ENCODE results near the gene CDADC1. TPM values are rescaled to one million over a fixed set of nuclear protein-coding genes. Genes with fewer than 3 reads are reported as not detected.
A peak's percentile ranks its signal among the peaks of the same experiment; 100 is the strongest.

CDADC1 gene
- polyA plus RNA-seq, 2 donors: 2.5 to 2.7 TPM

GRCh38 chr13:49307365-49307764 lies 59.6 kb downstream of the CDADC1 start:
- Histone ChIP-seq H3K27me3 (ENCODE audit: control insufficient read depth in 1 of 2, insufficient read depth in 2 of 2, low read length in 2 of 2) (no peaks in the 10 kb centered on the region), H3K36me3 (ENCODE audit: control insufficient read depth in 2 of 2, insufficient read depth in 2 of 2, low read length in 1 of 2) (no peaks in the 10 kb centered on the region), H3K4me1 (ENCODE audit: control insufficient read depth in 2 of 2, insufficient read depth in 2 of 2, low read length in 1 of 2) (peaks cover 0 to 20% of the 10 kb centered on the region in 2 donors), H3K4me3 (ENCODE audit: low read depth in 1 of 2, low read length in 2 of 2) (no peak overlapping the region), H3K27ac (ENCODE audit: low read depth in 2 of 2, low read length in 1 of 2) (peak overlapping the region; percentile 56 to 83), H3K9me3 (ENCODE audit: control insufficient read depth in 2 of 2, insufficient read depth in 1 of 2, low read depth in 1 of 2, low read length in 1 of 2) (no peaks in the 10 kb centered on the region)
- 77 to 82% methylated on average over 6 of the region's 6 CpGs for WGBS, 2 donors

DNA sequence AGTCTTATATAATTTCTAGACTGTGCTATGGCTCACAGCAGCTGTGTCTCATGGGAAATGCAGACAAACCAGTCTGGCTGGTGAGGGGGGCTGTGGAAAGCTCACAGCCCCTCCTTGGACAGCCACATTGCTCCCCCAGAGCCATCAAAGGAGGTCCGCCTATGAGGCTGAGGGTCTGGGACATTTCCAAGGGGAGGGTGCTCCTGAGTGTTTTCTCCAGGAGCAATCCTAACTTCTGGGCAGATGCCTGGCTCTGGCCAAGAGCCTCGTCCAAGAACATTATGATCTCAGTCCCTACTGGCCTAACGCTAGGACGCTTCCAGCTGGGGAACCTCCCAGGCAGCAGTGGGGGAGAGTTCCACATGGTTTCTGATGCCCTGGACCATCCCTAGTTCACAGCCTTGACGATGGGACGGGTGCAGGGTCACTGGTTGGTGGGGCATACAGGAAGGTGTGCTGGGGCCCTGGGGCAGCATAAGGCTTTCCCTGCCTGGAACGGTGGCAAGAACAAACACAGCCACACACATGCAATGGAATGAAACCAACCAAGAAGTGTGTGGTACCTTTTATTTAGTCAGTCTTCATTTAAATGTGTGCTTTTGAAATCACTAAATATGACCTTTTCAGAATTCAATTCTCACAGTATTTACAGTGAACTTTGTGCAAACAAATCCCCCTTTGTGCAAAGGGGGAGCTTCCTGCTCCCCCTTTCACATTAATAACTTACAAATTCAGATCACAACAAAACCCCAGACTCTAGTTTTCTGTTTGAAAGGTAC lies 60.6 kb downstream of the CDADC1 start:
- no peak overlapping the region for H3K4me3 ChIP-seq (ENCODE audit: low read depth in 1 of 2, low read length in 2 of 2)

DNA sequence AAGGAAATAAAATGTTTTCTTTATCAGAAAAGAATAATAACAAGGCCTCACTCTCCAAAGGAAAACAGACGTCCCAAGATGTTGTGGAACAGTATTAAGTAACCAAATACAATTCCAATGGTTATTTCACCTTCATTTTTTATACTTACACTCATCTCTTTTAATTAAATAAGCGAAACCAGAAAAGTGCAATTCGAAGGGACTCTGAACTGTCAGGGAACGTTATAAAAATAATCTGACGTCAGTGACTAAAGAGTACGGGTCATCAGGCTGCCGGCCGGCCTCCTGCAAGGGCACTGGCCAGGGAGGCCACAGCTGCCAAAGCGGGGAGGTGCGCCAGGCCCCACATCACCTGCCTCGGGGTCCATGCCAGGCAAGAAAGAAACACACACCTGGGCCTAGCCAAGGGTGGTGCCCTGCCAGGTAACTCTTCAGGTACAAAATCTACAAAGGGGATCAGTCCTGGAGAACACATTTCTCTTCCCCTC lies 61.2 kb downstream of the CDADC1 start:
- 31 to 43% methylated on average over 11 of the region's 11 CpGs for WGBS, 2 donors
- Histone ChIP-seq H3K4me1 (ENCODE audit: control insufficient read depth in 2 of 2, insufficient read depth in 2 of 2, low read length in 1 of 2) (peaks cover 0 to 17% of the 10 kb centered on the region in 2 donors), H3K36me3 (ENCODE audit: control insufficient read depth in 2 of 2, insufficient read depth in 2 of 2, low read length in 1 of 2) (no peaks in the 10 kb centered on the region), H3K27ac (ENCODE audit: low read depth in 2 of 2, low read length in 1 of 2) (peak overlapping the region; percentile 74 to 87), H3K27me3 (ENCODE audit: control insufficient read depth in 1 of 2, insufficient read depth in 2 of 2, low read length in 2 of 2) (no peaks in the 10 kb centered on the region), H3K9me3 (ENCODE audit: control insufficient read depth in 2 of 2, insufficient read depth in 1 of 2, low read depth in 1 of 2, low read length in 1 of 2) (no peaks in the 10 kb centered on the region), H3K4me3 (ENCODE audit: low read depth in 1 of 2, low read length in 2 of 2) (no peak overlapping the region)

More for the DNA sequence above, 60.6 kb downstream of the CDADC1 start:
- peaks cover 0 to 19% of the 10 kb centered on the region in 2 donors for H3K4me1 ChIP-seq (ENCODE audit: control insufficient read depth in 2 of 2, insufficient read depth in 2 of 2, low read length in 1 of 2)
- H3K27me3 ChIP-seq (ENCODE audit: control insufficient read depth in 1 of 2, insufficient read depth in 2 of 2, low read length in 2 of 2): no peaks in the 10 kb centered on the region
- no peaks in the 10 kb centered on the region for H3K36me3 ChIP-seq (ENCODE audit: control insufficient read depth in 2 of 2, insufficient read depth in 2 of 2, low read length in 1 of 2)
- peak overlapping the region; percentile 83 to 87 for H3K27ac ChIP-seq (ENCODE audit: low read depth in 2 of 2, low read length in 1 of 2)
- 29 to 31% methylated on average over 7 of the region's 7 CpGs for WGBS, 2 donors
- H3K9me3 ChIP-seq (ENCODE audit: control insufficient read depth in 2 of 2, insufficient read depth in 1 of 2, low read depth in 1 of 2, low read length in 1 of 2): no peaks in the 10 kb centered on the region

DNA sequence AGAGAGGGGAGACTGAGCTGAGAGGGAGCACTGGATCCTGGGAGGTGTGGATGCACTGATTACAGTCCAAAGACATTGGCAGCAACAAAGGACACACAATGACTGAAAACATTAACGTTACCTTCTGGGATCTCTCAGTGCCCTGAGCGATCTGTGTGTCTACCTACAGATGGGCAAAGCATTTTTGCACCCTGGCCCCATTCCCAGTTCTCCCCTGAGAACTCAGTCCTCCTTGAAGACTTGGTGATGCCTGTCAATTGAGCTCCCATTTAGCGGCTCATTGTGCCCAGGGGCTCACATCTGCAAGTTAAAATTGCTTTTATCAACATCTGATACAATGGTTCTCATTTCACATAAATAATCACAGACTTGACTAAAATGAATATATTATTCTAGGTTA lies 62.5 kb downstream of the CDADC1 start:
- H3K4me1 ChIP-seq (ENCODE audit: control insufficient read depth in 2 of 2, insufficient read depth in 2 of 2, low read length in 1 of 2): peaks cover 0 to 15% of the 10 kb centered on the region in 2 donors
- no peaks in the 10 kb centered on the region for H3K9me3 ChIP-seq (ENCODE audit: control insufficient read depth in 2 of 2, insufficient read depth in 1 of 2, low read depth in 1 of 2, low read length in 1 of 2)
- no peak overlapping the region for H3K4me3 ChIP-seq (ENCODE audit: low read depth in 1 of 2, low read length in 2 of 2)
- H3K27me3 ChIP-seq (ENCODE audit: control insufficient read depth in 1 of 2, insufficient read depth in 2 of 2, low read length in 2 of 2): no peaks in the 10 kb centered on the region
- no peak overlapping the region for H3K27ac ChIP-seq (ENCODE audit: low read depth in 2 of 2, low read length in 1 of 2)
- no peaks in the 10 kb centered on the region for H3K36me3 ChIP-seq (ENCODE audit: control insufficient read depth in 2 of 2, insufficient read depth in 2 of 2, low read length in 1 of 2)
- 85% methylated on average over 3 of the region's 3 CpGs for WGBS, 2 donors

- no peak overlapping the region for H3K4me3 ChIP-seq (ENCODE audit: low read depth in 1 of 2, low read length in 2 of 2)
- peaks cover 0 to 10% of the 10 kb centered on the region in 2 donors for H3K4me1 ChIP-seq (ENCODE audit: control insufficient read depth in 2 of 2, insufficient read depth in 2 of 2, low read length in 1 of 2)
- H3K36me3 ChIP-seq (ENCODE audit: control insufficient read depth in 2 of 2, insufficient read depth in 2 of 2, low read length in 1 of 2): no peaks in the 10 kb centered on the region
- WGBS, 2 donors: 94 to 95% methylated on average over 6 of the region's 6 CpGs
- H3K27ac ChIP-seq (ENCODE audit: low read depth in 2 of 2, low read length in 1 of 2): no peak overlapping the region
- H3K27me3 ChIP-seq (ENCODE audit: control insufficient read depth in 1 of 2, insufficient read depth in 2 of 2, low read length in 2 of 2): no peaks in the 10 kb centered on the region
- no peaks in the 10 kb centered on the region for H3K9me3 ChIP-seq (ENCODE audit: control insufficient read depth in 2 of 2, insufficient read depth in 1 of 2, low read depth in 1 of 2, low read length in 1 of 2)
These were observed 64.1 kb downstream of the CDADC1 start for GRCh38 chr13:49311816-49312215.

DNA sequence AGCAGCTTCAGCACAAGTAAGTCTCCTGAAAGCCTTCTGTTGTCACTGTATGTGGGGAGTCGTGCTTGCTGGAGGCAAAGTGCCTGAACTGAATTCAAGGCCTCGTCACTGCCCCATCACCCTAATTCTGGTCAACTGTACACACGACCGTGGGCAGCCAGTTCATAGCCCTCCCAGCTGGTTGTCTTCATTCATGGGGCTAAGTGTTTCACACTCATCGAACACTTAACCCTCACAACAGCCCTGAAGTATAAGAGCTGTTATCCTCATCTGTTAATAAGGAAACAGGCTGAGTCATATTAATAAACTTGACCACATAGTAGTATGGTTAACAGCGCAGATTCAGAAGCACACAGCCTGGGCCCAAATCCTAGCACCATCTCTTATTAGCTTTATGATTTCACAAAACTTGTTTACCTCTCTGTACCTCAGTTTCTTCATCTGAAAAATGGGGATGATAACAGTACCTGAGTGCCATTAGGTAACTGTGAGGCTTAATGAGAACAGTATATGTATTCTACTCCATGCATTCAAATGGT lies 66.7 kb downstream of the CDADC1 start:
- Histone ChIP-seq H3K4me1 (ENCODE audit: control insufficient read depth in 2 of 2, insufficient read depth in 2 of 2, low read length in 1 of 2) (peaks cover 0 to 3% of the 10 kb centered on the region in 2 donors), H3K4me3 (ENCODE audit: low read depth in 1 of 2, low read length in 2 of 2) (no peak overlapping the region), H3K27me3 (ENCODE audit: control insufficient read depth in 1 of 2, insufficient read depth in 2 of 2, low read length in 2 of 2) (no peaks in the 10 kb centered on the region), H3K9me3 (ENCODE audit: control insufficient read depth in 2 of 2, insufficient read depth in 1 of 2, low read depth in 1 of 2, low read length in 1 of 2) (no peaks in the 10 kb centered on the region), H3K27ac (ENCODE audit: low read depth in 2 of 2, low read length in 1 of 2) (peak overlapping the region; percentile 55 to 70), H3K36me3 (ENCODE audit: control insufficient read depth in 2 of 2, insufficient read depth in 2 of 2, low read length in 1 of 2) (no peaks in the 10 kb centered on the region)
- 67 to 72% methylated on average over 6 of the region's 6 CpGs for WGBS, 2 donors

DNA sequence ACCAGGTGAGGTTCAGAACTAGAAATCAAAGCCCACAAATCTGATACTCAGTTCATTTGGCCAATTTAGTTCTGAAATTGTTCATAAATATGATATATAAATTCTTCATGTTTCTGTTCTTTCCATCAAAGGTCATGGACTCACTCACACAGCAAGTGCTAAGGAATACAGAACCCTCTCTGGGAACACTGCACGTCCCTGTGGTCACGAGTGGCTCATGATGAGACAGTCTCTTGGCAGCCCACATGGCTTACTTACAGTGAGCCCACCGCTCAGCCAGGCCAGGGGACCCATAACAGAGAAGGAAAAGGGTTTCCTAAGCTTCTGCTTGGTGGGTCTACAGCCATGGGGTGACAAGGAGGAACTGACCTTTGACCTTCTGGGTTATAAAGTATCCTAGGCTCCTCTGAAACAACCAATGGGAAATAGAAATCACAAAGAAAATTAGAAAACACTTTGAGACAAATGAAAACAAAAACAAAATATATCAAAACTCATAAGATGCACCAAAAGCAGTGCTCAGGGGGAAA lies 67.4 kb downstream of the CDADC1 start:
- Histone ChIP-seq H3K36me3 (ENCODE audit: control insufficient read depth in 2 of 2, insufficient read depth in 2 of 2, low read length in 1 of 2) (no peaks in the 10 kb centered on the region), H3K27me3 (ENCODE audit: control insufficient read depth in 1 of 2, insufficient read depth in 2 of 2, low read length in 2 of 2) (no peaks in the 10 kb centered on the region), H3K9me3 (ENCODE audit: control insufficient read depth in 2 of 2, insufficient read depth in 1 of 2, low read depth in 1 of 2, low read length in 1 of 2) (no peaks in the 10 kb centered on the region), H3K4me3 (ENCODE audit: low read depth in 1 of 2, low read length in 2 of 2) (no peak overlapping the region), H3K27ac (ENCODE audit: low read depth in 2 of 2, low read length in 1 of 2) (no peak overlapping the region), H3K4me1 (ENCODE audit: control insufficient read depth in 2 of 2, insufficient read depth in 2 of 2, low read length in 1 of 2) (peaks cover 0 to 3% of the 10 kb centered on the region in 2 donors)
- WGBS, 2 donors: 87 to 92% methylated on average over 3 of the region's 3 CpGs

- Histone ChIP-seq H3K4me1 (ENCODE audit: control insufficient read depth in 2 of 2, insufficient read depth in 2 of 2, low read length in 1 of 2) (peaks cover 0 to 3% of the 10 kb centered on the region in 2 donors), H3K9me3 (ENCODE audit: control insufficient read depth in 2 of 2, insufficient read depth in 1 of 2, low read depth in 1 of 2, low read length in 1 of 2) (no peaks in the 10 kb centered on the region), H3K36me3 (ENCODE audit: control insufficient read depth in 2 of 2, insufficient read depth in 2 of 2, low read length in 1 of 2) (no peaks in the 10 kb centered on the region), H3K27me3 (ENCODE audit: control insufficient read depth in 1 of 2, insufficient read depth in 2 of 2, low read length in 2 of 2) (no peaks in the 10 kb centered on the region), H3K27ac (ENCODE audit: low read depth in 2 of 2, low read length in 1 of 2) (no peak overlapping the region), H3K4me3 (ENCODE audit: low read depth in 1 of 2, low read length in 2 of 2) (no peak overlapping the region)
- WGBS, 2 donors: 89 to 95% methylated on average over 5 of the region's 5 CpGs
These were observed 68.2 kb downstream of the CDADC1 start for GRCh38 chr13:49315756-49316482.

DNA sequence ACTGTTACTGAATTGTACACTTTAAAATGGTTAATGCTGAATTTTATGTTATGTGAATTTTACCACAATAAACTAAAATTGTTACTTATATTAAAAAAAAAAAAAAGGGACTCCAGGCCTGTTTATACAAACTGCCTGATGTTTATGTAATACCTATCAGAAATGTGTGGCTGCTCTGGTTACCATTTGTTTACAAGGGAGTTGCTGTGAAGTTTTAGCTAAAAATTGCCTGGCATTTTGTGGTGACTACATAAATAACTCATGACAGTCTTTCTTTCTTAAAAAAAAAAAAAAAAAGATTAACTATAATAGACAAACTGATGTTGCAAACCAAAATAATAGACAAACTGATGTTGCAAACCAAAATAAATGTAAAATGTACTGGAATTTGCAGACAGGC lies 71.8 kb downstream of the CDADC1 start:
- Histone ChIP-seq H3K36me3 (ENCODE audit: control insufficient read depth in 2 of 2, insufficient read depth in 2 of 2, low read length in 1 of 2) (peaks cover 0 to 3% of the 10 kb centered on the region in 2 donors), H3K4me1 (ENCODE audit: control insufficient read depth in 2 of 2, insufficient read depth in 2 of 2, low read length in 1 of 2) (no peaks in the 10 kb centered on the region), H3K9me3 (ENCODE audit: control insufficient read depth in 2 of 2, insufficient read depth in 1 of 2, low read depth in 1 of 2, low read length in 1 of 2) (peaks cover 0 to 2% of the 10 kb centered on the region in 2 donors), H3K27ac (ENCODE audit: low read depth in 2 of 2, low read length in 1 of 2) (no peak overlapping the region), H3K27me3 (ENCODE audit: control insufficient read depth in 1 of 2, insufficient read depth in 2 of 2, low read length in 2 of 2) (no peaks in the 10 kb centered on the region), H3K4me3 (ENCODE audit: low read depth in 1 of 2, low read length in 2 of 2) (no peak overlapping the region)

Data from esophagus (tissue), 2 donors.